HG03439 (cell line): ENCODE data around the gene PLPPR3.
"Not testable (repeated sequence)": the region's sequence is repeated elsewhere in the genome, so short reads cannot be mapped to it uniquely, and the experiment has no call there.

ENCODE experiments used
- ATAC-seq: cut with Tn5 transposase; IDR thresholded peaks from one replicate; pipeline ENCODE4 v1.9.1; 2021; ENCODE audit warnings: mild to moderate bottlenecking, moderate library complexity; ENCODE audit not compliant: unreplicated experiment

The PLPPR3 gene

DNA sequence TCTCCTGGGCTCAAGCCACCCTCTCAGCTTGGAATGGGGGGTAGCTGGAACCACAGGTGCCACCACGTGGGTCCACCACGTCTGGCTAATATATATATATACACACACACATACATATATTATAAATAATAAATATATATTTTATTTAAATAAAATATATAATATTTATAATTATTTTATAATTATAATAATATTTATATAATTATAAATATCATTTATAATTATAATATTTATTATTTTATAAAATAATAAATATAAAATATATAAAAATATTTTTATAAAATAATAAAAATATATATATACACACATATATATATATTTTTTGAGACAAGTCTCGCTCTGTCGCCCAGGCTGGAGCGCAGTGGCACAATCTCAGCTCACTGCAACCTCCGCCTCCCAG, 32.8 kb upstream of the PLPPR3 start:
- no peak for ATAC-seq

DNA sequence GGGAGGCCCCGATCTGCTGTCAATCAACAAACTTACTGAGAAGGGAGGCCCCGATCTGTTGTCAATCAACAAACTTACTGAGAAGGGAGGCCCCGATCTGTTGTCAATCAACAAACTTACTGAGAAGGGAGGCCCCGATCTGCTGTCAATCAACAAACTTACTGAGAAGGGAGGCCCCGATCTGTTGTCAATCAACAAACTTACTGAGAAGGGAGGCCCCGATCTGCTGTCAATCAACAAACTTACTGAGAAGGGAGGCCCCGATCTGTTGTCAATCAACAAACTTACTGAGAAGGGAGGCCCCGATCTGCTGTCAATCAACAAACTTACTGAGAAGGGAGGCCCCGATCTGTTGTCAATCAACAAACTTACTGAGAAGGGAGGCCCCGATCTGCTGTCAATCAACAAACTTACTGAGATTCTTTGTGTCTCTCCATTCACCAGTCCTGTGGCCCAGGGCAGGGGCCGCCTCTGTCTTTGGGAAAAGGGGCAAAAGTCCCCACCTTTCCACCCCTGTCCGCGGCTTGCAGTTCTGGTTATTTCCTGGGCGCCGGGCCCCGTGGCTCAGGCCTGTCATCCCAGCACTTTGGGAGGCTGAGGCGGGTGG, 32.0 kb upstream of the PLPPR3 start:
- not testable (repeated sequence) for ATAC-seq

DNA sequence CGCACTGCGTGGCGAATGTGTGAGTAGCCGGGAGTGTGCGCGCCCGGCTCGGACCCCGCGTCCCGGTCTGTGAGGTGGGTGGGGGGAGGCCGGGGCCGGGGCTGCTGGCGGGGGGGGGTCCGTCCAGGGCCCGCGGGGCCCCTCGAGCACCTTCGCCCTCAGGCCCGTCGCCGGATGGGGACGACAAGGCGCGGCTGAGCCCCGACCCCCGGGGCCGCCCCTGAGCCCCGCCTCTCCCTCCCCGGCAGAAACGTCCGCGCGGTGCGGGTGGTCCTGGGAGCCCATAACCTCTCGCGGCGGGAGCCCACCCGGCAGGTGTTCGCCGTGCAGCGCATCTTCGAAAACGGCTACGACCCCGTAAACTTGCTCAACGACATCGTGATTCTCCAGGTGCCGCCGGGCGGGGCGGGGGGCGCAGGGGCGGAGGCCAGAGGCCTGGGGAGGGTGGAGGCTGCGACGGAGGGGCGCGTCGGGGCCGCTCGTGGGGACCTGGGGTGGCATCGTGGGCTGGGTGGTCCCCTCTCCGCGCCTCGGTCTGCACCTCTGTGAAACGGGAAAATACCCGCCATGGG, 31.3 kb upstream of the PLPPR3 start:
- no peak for ATAC-seq

DNA sequence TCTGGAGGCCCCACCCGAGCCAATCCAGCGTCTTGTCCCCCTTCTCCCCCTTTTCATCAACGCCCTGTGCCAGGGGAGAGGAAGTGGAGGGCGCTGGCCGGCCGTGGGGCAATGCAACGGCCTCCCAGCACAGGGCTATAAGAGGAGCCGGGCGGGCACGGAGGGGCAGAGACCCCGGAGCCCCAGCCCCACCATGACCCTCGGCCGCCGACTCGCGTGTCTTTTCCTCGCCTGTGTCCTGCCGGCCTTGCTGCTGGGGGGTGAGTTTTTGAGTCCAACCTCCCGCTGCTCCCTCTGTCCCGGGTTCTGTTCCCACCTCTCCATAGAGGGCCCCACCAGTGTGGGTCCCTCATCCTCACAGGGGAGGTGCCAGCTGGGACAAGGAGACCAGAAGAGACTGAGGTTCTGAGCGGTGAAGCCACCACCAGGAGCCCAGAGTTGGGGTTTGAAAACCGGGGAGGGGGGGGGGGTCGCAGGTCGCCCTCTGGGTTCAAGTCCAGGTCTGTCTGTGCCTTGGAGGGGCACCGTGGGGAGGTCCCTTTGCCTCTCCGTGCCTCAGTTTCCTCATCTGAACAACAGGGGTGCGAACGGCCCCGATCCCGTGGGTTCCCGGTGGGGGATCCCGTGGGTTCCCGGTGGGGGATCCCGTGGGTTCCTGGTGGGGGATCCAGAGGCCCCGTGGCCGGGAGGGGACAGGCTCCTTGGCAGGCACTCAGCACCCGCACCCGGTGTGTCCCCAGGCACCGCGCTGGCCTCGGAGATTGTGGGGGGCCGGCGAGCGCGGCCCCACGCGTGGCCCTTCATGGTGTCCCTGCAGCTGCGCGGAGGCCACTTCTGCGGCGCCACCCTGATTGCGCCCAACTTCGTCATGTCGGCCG, 30.6 kb upstream of the PLPPR3 start, which contains the start of gene ELANE:
ELANE (plus strand) TSS at position 168 of the 878 bp plus-strand sequence; CDS start at position 194, 26 bp downstream.
- no peak for ATAC-seq

DNA sequence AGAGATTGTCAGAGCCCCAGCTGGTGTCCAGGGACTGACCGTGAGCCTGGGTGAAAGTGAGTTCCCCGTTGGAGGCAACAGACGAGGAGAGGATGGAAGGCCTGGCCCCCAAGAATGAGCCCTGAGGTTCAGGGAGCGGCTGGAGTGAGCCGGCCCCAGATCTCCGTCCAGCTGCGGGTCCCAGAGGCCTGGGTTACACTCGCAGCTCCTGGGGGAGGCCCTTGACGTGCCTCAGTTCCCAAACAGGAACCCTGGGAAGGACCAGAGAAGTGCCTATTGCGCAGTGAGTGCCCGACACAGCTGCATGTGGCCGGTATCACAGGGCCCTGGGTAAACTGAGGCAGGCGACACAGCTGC, 29.2 kb upstream of the PLPPR3 start:
- ATAC-seq, result no peak

DNA sequence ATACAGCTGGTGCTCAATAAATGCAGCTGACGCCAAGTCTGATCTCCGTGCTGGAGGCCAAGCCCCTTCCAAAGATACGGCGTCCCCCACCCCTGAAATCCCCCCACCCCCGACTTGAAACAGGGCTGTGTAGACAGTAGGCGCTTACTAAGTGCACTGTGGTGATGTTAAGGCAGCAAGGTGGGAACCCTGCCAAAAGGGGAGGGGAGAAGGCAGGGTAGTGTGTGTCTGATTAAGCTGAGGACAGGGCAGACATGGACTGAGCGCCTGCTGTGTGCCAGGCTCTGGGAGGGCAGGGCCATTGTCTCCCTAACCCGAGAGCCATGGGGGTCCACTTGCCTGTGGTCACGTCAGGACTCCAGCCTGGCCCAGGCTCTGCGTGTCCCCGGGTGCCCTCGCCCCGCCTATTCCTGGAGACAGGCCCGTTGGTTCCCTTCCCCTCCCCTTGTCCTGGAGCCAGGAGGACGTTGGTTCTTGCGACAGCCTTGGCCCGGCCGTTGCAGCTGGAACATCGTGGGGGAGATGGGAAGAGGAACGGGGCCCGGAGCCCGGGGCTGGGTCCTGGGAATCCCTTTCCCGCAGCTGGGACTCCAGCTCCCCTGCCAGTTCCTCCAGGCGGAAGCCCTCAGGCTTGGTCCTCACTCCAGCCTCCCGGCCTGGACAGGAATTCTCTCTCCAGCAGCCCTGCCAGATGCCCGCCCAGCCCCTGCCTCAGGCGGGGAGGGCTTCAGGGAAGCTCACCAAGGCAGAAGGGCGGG, 28.6 kb upstream of the PLPPR3 start:
- no peak for ATAC-seq

DNA sequence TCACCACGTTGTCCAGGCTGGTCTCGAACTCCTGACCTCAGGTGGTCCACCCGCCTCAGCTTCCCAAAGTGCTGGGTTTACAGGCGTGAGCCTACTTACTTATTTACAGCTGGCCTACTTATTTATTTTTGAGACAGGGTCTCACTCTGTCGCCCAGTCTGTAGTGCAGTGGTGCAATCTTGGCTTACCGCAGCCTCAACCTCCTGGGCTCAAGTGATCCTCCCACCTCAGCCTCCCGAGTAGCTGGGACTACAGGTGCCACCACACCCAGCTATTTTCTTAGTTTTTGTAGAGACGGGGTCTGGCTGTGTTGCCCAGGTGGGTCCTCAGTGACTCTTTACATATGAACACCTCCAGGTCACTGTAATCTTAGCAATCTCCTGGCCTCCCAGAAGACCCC, 27.4 kb upstream of the PLPPR3 start:
- ATAC-seq, result not testable (repeated sequence)

DNA sequence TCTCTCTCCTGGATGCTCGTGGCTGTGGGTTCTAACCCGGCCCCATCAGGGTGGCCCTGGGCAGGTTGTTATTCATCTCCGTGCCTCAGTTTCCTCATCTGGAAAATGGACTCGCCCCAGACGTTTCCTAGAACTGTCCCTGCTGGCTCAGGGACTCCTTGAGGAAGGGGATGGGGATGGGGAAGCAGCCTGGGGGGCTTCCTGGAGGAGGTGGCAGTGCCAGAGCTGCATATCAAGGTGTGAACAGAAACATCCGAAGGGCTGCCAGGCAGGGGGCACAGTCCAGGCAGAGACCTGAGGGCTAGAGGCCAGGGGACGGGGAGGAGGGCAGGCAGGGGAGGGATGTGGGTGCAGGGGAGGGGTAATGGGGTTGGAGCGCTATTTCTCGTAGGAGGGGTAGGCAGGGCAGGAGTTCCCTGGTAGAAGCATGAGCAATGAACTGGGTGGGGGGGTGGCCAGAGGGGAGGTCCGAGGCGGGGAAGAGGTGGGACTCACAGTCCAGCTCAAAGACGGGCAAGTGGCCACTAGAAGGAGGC, 26.7 kb upstream of the PLPPR3 start:
- ATAC-seq, result no peak

DNA sequence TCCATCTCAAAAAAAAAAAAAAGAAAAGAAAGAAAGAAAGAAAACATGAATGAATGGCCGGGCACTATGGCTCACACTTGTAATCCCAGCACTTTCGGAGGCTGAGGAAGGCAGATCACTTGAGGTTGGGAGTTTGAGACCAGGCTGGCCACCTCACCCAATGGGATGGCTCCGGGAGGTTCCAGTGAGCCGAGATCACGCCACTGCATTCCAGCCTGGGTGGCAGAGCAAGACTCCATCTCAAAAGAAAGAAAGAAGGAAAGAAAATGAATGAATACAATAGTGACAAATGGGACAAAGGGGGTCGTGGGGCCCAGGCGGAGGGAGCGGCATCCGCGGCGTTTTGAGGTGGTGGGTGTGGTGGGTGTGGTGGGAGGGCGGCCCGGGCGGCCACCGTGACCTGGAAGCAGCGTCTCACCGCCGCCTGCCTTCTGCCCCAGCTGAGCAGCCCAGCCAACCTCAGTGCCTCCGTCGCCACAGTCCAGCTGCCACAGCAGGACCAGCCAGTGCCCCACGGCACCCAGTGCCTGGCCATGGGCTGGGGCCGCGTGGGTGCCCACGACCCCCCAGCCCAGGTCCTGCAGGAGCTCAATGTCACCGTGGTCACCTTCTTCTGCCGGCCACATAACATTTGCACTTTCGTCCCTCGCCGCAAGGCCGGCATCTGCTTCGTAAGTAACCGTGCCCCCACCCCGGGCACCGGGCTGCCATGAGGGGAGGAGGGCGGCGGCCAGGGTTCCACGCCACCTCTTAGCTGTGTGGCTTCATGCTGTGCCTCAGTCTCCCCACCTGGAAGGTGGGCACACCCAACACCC, 24.2 kb upstream of the PLPPR3 start:
- no peak for ATAC-seq

DNA sequence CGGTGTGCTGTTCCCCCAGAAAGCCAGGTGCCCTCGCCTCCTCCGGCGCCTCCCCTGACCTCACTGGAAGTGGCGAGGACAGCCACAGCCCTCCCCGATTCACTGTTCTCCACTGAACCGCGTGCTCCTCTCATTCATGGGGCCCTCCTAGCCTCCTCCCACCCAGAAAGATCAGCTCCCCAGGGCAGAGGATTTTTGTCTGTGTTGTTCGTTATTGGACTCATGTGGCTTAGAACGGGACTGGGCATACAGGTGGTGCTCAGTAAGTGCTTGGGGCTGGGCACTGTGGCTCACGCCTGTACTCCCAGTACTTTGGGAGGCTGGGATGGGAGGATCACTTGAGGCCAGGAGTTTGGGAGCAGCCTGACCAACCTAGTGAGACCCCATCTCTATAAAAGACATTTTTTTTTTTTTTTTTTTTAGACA, 22.8 kb upstream of the PLPPR3 start:
- no peak for ATAC-seq

DNA sequence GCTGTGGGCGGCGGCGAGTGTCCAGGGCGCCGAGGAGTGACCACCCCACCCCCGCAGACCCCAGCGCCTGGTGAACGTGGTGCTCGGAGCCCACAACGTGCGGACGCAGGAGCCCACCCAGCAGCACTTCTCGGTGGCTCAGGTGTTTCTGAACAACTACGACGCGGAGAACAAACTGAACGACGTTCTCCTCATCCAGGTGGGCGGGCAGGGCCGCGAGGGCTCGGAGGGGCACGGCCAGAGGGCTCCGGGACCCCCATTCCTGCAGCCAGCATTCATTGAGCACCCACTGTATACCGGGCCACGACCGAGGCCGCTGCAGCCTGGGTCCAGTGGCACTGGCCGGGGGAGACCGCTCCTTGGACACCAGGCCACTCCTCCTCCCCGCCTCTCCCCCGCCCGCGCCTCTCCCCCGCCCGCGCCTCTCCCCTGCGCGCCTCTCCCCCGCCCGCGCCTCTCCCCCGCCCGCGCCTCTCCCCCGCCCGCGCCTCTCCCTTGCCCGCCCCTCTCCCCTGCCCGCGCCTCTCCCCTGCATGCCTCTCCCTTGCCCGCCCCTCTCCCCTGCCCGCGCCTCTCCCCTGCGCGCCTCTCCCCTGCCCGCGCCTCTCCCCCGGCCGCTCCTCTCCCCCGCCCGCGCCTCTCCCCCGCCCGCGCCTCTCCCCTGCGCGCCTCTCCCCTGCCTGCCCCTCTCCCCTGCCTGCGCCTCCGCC, 22.2 kb upstream of the PLPPR3 start:
- no peak for ATAC-seq

DNA sequence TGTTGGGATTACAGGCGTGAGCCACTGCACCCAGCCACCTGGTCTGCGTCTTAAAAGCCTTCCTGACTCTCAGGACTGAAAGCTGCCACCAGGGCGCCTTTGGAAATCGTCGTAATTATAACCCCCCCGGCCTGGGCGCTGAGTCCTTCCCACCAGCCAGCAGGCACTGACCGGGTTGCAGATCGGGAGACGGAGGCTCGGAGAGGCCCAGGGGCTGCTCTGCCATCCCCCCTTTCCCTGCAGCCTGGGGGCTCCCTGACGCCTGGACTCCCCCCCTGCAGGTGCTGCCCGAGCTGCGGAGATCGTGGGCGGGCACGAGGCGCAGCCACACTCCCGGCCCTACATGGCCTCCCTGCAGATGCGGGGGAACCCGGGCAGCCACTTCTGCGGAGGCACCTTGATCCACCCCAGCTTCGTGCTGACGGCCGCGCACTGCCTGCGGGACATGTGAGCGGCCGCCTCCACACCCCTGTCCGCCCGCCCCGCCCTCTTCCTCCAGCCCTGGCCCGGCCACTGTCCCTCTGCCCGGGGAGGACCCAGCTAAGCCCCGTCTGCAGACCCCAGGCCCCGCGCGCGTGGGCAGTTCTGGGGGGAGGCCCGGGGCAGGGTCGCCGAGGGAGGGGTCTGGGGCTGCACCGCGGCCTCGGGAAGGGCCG, 21.6 kb upstream of the PLPPR3 start:
- ATAC-seq, result no peak

DNA sequence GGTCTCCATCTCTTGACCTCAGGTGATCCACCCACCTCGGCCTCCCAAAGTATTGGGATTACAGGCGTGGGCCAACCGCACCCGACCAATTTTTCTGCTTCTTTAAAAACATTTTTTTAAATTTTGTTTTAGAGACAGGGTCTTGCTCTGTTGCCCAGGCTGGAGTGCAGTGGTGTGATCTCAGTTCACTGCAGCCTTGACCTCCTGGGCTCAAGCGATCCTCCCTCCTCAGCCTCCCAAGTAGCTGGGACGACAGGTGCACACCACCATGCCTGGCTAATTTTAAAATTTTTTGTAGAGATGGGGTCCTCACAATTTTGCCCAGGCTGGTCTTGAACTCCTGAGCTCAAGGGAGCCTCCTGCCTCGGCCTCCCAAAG, 21.0 kb upstream of the PLPPR3 start:
- not testable (repeated sequence) for ATAC-seq

DNA sequence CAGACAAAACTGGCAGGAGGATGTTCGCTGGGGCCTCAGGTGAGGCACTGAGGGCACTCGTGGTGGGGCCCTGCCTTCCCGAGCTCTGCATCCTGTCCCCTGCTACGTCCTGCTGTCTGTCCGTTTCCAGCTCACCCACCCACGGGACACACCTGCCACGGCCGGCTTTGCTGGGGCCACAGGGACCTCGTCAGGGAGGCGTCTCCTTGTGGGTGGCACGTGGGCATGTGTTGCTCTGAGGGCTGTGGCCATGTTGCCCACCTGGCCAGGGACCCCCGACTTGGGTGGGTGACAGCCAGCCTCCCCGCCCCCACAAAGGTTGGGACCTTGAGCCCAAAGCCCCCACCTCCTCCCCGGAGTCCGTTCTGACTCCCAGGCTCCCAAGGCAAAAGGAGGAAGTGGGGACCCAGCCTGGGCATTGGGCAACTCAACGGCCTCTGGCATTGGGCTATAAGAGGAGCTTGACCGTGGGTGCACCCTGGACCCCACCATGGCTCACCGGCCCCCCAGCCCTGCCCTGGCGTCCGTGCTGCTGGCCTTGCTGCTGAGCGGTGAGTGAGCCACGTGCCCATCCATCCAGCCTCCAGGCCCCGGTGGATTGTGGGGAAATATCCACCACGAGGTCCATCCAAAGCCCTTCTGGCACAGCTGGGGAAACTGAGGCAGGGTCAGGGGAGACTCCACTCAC, 18.9 kb upstream of the PLPPR3 start, which contains the start of gene PRTN3:
PRTN3 (plus strand) TSS at position 481 of the 688 bp plus-strand sequence; CDS start at position 491, 10 bp downstream.
- ATAC-seq, result no peak

DNA sequence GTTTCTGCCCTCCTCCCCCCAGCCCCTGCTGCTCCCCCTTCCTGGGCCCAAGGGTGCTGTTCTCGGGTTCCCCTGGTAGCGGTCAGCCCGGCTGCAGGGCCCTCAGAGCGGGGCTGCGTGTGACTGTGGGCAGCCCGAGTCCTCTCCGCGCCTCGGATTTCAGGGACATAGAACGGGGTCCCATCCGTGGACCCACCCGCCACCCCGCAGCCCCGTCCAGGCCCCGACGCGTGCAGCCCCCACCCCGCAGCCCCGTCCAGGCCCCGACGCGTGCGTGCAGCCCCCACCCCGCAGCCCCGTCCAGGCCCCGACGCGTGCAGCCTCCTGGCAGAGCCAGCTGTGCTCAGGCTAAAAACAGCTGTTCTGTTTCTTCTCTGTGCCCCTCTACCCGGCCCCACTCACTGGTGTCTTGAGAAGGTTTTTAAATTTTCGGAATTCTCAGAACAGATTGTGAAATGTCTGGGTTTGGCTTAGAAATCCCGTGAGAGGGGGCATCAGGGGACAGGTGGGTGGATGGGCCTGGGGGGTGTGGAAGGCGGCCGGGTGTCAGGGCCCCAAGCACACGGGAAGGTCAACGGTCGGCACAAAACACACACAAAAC, 13.6 kb upstream of the PLPPR3 start:
- no peak for ATAC-seq

DNA sequence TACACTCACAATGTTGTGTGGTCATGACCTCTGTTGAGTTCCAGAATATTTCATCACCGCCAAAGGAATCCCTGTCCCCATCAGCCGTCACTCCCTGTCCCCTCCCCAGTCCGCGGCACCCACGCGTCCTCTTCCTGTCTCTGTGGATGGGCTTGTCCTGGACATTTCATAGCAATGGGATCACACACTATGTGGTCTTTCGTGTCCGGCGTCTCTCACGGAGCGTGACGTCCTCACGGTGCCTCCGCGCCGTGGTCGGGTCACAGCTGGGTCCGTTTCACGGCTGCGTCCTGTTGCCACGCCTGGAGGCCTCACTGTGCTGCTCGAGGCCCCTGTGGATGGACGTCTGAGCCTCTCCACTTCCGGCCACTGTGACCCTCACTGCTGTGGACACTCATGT, 12.5 kb upstream of the PLPPR3 start:
- no peak for ATAC-seq

DNA sequence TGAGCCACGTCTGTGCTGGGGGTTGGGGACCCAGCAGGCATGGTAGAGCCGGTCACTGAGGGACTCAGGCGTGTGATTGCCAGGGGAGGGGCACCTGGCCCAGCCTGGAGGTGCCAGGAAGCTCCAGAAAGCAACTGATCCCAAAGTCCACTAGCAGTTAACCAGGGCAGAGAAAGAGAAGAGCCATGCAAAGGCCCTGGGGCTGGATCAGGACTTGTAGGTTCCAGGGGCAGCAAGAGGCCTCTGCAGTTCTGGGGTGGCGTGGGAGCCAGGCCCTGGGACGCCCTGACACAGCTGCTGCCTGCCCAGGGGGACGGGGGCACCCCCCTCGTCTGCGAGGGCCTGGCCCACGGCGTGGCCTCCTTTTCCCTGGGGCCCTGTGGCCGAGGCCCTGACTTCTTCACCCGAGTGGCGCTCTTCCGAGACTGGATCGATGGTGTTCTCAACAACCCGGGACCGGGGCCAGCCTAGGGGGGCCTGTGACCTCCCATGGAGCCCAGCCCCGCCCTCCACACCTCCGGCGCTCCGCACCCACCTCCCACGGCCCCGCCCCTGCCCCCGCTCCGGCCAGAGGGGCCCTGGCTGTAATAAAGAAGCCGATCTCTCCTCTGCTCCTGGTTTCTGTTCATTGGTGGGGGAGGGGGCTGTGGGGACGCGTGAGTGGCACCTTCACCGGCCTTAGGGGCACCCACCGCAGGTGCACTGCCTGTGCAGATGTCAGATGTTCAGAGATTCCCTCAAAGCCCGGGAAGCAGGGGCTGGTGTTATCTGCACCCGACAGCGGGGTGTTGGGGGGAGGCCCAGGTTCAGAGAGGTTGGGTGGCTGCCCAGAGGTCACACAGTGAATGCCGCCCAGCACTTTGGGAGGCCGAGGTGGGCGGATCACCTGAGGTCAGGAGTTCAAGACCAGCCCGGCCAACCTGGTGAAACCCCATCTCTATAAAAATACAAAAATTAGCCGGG, 9.9 kb upstream of the PLPPR3 start:
- no peak for ATAC-seq
